H1 (cell line): ENCODE measurements around the gene CDADC1. TPM values are rescaled to one million over a fixed set of nuclear protein-coding genes. Genes with fewer than 3 reads are reported as not detected.
A peak's percentile ranks its signal among the peaks of the same experiment; 100 is the strongest.

Source experiments
- CREB1 ChIP-seq: IDR thresholded peaks from 2 replicates; pipeline ENCODE4 v1.6.1; 2012; ENCODE audit warnings: inconsistent platforms
- EP300 ChIP-seq, 2 experiments: IDR thresholded peaks; 1 replicate in 1 of 2; 2 replicates in 1 of 2; pipeline ENCODE4 v1.6.1; 2011 to 2012; ENCODE audit warnings: low read depth in 2 of 2, low read length in 2 of 2, mild to moderate bottlenecking in 2 of 2, borderline replicate concordance in 1 of 2, inconsistent platforms in 1 of 2, moderate library complexity in 1 of 2
- HDAC6 ChIP-seq: IDR thresholded peaks from one replicate; pipeline ENCODE4 v1.7.1; 2012; ENCODE audit warnings: low read depth, mild to moderate bottlenecking, inconsistent platforms, low read length, moderate library complexity
- KDM1A ChIP-seq: fragments of 200-600, 300-600 bp; sonication (generic); IDR thresholded peaks from 2 replicates; pipeline ENCODE4 v1.7.1; 2016; ENCODE audit warnings: mild to moderate bottlenecking, low read length, borderline replicate concordance
- KDM4A ChIP-seq: IDR thresholded peaks from one replicate; pipeline ENCODE4 v1.7.1; 2012; ENCODE audit warnings: low read depth, mild to moderate bottlenecking, moderate library complexity, low read length, inconsistent platforms; ENCODE audit not compliant: severe bottlenecking
- POLR2A ChIP-seq, 2 experiments: IDR thresholded peaks; 1 replicate in 1 of 2; 2 replicates in 1 of 2; pipeline ENCODE4 v1.6.1; 2011; ENCODE audit warnings: low read depth in 2 of 2, low read length in 2 of 2, mild to moderate bottlenecking in 2 of 2; ENCODE audit errors: control extremely low read depth in 1 of 2
- POLR2AphosphoS5 ChIP-seq: IDR thresholded peaks from 2 replicates; pipeline ENCODE4 v1.6.1; 2011; ENCODE audit warnings: low read depth, low read length
- POU5F1 ChIP-seq: IDR thresholded peaks from 2 replicates; pipeline ENCODE4 v1.6.1; 2011; ENCODE audit warnings: low read depth, mild to moderate bottlenecking, low read length, moderate library complexity
- RNF2 ChIP-seq: fragments of 200-900, 300-1000 bp; sonication (generic); IDR thresholded peaks from 2 replicates; pipeline ENCODE4 v1.7.1; 2016; ENCODE audit warnings: borderline replicate concordance, low read depth, mild to moderate bottlenecking, antibody characterized with exemption, low read length; ENCODE audit not compliant: poor library complexity, severe bottlenecking; ENCODE audit errors: missing control alignments
- SAP30 ChIP-seq: fragments of 300-600 bp; sonication (generic); IDR thresholded peaks from 2 replicates; pipeline ENCODE4 v1.7.1; 2012; ENCODE audit warnings: low read length, moderate library complexity, mild to moderate bottlenecking, inconsistent platforms; ENCODE audit not compliant: insufficient read depth, insufficient replicate concordance
- SIN3A ChIP-seq, 2 experiments: IDR thresholded peaks in 1 of 2; conservative IDR thresholded peaks in 1 of 2; 2 replicates each; pipeline ENCODE4 v1.6.1; 2011 to 2012; ENCODE audit warnings: low read length in 2 of 2, improper control_type of control experiment in 1 of 2, low read depth in 1 of 2, mild to moderate bottlenecking in 1 of 2
- SIX5 ChIP-seq: IDR thresholded peaks from 2 replicates; pipeline ENCODE4 v1.6.1; 2011; ENCODE audit warnings: mild to moderate bottlenecking, low read depth, low read length
- SP1 ChIP-seq: IDR thresholded peaks from 2 replicates; pipeline ENCODE4 v1.6.1; 2011; ENCODE audit warnings: low read depth, low read length
- SP4 ChIP-seq: IDR thresholded peaks from 2 replicates; pipeline ENCODE4 v1.6.1; 2012; ENCODE audit warnings: low read length, inconsistent platforms
- TAF1 ChIP-seq: IDR thresholded peaks from 2 replicates; pipeline ENCODE4 v1.6.1; 2011; ENCODE audit warnings: mild to moderate bottlenecking, low read depth, low read length
- TAF7 ChIP-seq: optimal IDR thresholded peaks from 2 replicates; pipeline ENCODE3; 2011; ENCODE audit warnings: low read depth, mild to moderate bottlenecking, inconsistent platforms, low read length, moderate library complexity, borderline replicate concordance
- TCF12 ChIP-seq: IDR thresholded peaks from 2 replicates; pipeline ENCODE4 v1.6.1; 2011; ENCODE audit warnings: low read depth, mild to moderate bottlenecking, low read length
- TEAD4 ChIP-seq: IDR thresholded peaks from 2 replicates; pipeline ENCODE4 v1.6.1; 2012; ENCODE audit warnings: low read depth, low read length, inconsistent platforms, mixed read lengths
- YY1 ChIP-seq: IDR thresholded peaks from 2 replicates; pipeline ENCODE4 v1.6.1; 2011; ENCODE audit warnings: low read depth, mild to moderate bottlenecking, low read length
- polyA plus RNA-seq, 7 experiments: library from polyadenylated mRNA; depleted of rRNA in 3 of 7; stranded (reverse) in 5 of 7; unstranded in 2 of 7; fragments of >200 nt in 5 of 7; fragments of 200-250 nt in 2 of 7; gene quantifications; 1 replicate in 5 of 7; 2 replicates in 1 of 7; 4 replicates in 1 of 7; pipeline versions ENCODE4 v1.2.1 to v1.2.3, GENCODE V29; 2011 to 2013; ENCODE audit warnings: missing spikeins in 2 of 7, mixed read lengths in 2 of 7
- total RNA-seq: library from RNA; stranded (reverse); fragmentation: NEBNext Ultra II Directional; extraction: Animal tissue kit (Norgen Biotek cat#: 25700); gene quantifications from 2 replicates; pipeline ENCODE4 v1.2.1, GENCODE V29; 2021
- TF ChIP-seq, protein P1 (sequence below): IDR thresholded peaks from 2 replicates; pipeline ENCODE4 v1.6.1; 2012; ENCODE audit warnings: low read length, inconsistent platforms
- TF ChIP-seq, protein P2 (sequence below): IDR thresholded peaks from 2 replicates; pipeline ENCODE4 v1.6.1; 2011; ENCODE audit warnings: low read depth, mild to moderate bottlenecking, low read length; ENCODE audit not compliant: insufficient read depth
- TF ChIP-seq, protein P3 (sequence below): IDR thresholded peaks from 2 replicates; pipeline ENCODE4 v1.6.1; 2012; ENCODE audit warnings: inconsistent platforms

Gene CDADC1
- total and polyA plus RNA-seq, 2 of the 8 experiments (the other 6 are each of a cell fraction or from before 2014, with no cell fraction given) = 0.98 to 2.7 TPM

DNA sequence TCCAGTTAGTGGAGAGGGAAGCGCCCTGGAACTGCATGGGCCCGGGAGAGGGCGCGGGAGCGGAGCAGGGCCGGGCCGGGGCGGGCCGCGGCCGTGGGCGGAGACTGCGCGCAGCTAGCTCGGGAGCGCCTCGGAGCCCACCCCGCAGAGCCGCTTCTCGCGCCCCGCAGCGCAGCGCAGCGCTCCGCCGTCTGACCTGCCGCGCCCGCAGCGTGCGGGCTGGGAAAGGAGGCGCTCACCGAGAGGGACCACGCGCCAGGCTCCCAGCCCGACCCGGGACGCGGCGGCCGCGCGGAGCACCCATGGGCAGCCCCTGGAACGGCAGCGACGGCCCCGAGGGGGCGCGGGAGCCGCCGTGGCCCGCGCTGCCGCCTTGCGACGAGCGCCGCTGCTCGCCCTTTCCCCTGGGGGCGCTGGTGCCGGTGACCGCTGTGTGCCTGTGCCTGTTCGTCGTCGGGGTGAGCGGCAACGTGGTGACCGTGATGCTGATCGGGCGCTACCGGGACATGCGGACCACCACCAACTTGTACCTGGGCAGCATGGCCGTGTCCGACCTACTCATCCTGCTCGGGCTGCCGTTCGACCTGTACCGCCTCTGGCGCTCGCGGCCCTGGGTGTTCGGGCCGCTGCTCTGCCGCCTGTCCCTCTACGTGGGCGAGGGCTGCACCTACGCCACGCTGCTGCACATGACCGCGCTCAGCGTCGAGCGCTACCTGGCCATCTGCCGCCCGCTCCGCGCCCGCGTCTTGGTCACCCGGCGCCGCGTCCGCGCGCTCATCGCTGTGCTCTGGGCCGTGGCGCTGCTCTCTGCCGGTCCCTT lies 27.5 kb upstream of the CDADC1 start, which contains the start of gene MLNR (continued):
- TF ChIP-seq, protein P1, sequence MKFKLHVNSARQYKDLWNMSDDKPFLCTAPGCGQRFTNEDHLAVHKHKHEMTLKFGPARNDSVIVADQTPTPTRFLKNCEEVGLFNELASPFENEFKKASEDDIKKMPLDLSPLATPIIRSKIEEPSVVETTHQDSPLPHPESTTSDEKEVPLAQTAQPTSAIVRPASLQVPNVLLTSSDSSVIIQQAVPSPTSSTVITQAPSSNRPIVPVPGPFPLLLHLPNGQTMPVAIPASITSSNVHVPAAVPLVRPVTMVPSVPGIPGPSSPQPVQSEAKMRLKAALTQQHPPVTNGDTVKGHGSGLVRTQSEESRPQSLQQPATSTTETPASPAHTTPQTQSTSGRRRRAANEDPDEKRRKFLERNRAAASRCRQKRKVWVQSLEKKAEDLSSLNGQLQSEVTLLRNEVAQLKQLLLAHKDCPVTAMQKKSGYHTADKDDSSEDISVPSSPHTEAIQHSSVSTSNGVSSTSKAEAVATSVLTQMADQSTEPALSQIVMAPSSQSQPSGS = no peak
- TF ChIP-seq SP1 (no peak), POLR2A (IDR thresholded peaks at IDR 0.05; ENCODE audit: control extremely low read depth in 1 of 2, low read depth in 2 of 2, low read length in 2 of 2) (no peak), KDM1A (no peak), TAF7 (no peak), TAF1 (no peak), RNF2 (peak; percentile 73), SIN3A (conservative IDR thresholded peaks at IDR 0.05 in 1 of 2, IDR thresholded peaks at IDR 0.05 in 1 of 2; ENCODE audit: low read depth in 1 of 2, low read length in 2 of 2) (no peak), SIX5 (no peak), CREB1 (peak; percentile 57; the same call in 1 of the 2 replicates), TEAD4 (no peak), SAP30 (no peak), KDM4A (peak; percentile 88), EP300 (IDR thresholded peaks at IDR 0.05; ENCODE audit: borderline replicate concordance in 1 of 2, low read depth in 2 of 2, low read length in 2 of 2) (no peak), HDAC6 (no peak), POLR2AphosphoS5 (0 out of 2 replicates have a peak, but pooled peaks have one; percentile 25), POU5F1 (no peak), TCF12 (no peak), SP4 (no peak), YY1 (no peak)
- TF ChIP-seq, protein P2, sequence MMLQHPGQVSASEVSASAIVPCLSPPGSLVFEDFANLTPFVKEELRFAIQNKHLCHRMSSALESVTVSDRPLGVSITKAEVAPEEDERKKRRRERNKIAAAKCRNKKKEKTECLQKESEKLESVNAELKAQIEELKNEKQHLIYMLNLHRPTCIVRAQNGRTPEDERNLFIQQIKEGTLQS = no peak
- TF ChIP-seq, protein P3, sequence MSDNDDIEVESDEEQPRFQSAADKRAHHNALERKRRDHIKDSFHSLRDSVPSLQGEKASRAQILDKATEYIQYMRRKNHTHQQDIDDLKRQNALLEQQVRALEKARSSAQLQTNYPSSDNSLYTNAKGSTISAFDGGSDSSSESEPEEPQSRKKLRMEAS = peak; percentile 97
